Gastrocnemius medialis (tissue), 4 donors: ENCODE data around the gene SRP68. TPM values are rescaled to one million over a fixed set of nuclear protein-coding genes. Genes with fewer than 3 reads are reported as not detected.
A peak's percentile ranks its signal among the peaks of the same experiment; 100 is the strongest.

ENCODE experiments used
- ATAC-seq, 2 donors: fragments of 150-250 bp; one replicate each; pipeline ENCODE4 v1.9.1; 2016
- DNase-seq, 2 donors: peaks; one replicate each; pipeline ENCODE4 v3.0.0-alpha.2; 2019
- H3K27ac ChIP-seq, 4 donors: fragments of 200-600 bp; sonication (generic); 1 replicate in 1 of 4; 2 replicates in 3 of 4; pipeline ENCODE4 v1.5.1; 2016 to 2018; ENCODE audit warnings: mild to moderate bottlenecking in 2 of 4, moderate library complexity in 1 of 4
- H3K27me3 ChIP-seq, 3 donors: fragments of 200-600 bp; sonication (generic) in 2 of 3; 1 replicate in 1 of 3; 2 replicates in 2 of 3; pipeline versions ENCODE4 v1.5.1 to v1.6.0; 2016 to 2019; ENCODE audit warnings: mild to moderate bottlenecking in 1 of 3, moderate library complexity in 1 of 3
- H3K36me3 ChIP-seq, 2 donors: fragments of 200-600 bp; sonication (generic) in 1 of 2; one replicate each; pipeline ENCODE4 v1.5.1; 2017 to 2018
- H3K4me1 ChIP-seq, 2 donors: fragments of 200-600 bp; sonication (generic) in 1 of 2; one replicate each; pipeline ENCODE4 v1.5.1; 2016 to 2017; ENCODE audit warnings: mild to moderate bottlenecking in 2 of 2
- H3K4me3 ChIP-seq, 4 donors: fragments of 200-600 bp; sonication (generic) in 3 of 4; 1 replicate in 1 of 4; 2 replicates in 3 of 4; pipeline ENCODE4 v1.5.1; 2016 to 2019; ENCODE audit warnings: mild to moderate bottlenecking in 2 of 4
- H3K9me3 ChIP-seq, 3 donors: fragments of 200-600 bp; sonication (generic) in 2 of 3; 1 replicate in 1 of 3; 2 replicates in 2 of 3; pipeline ENCODE4 v1.5.1; 2016 to 2019
- POLR2A ChIP-seq, 2 donors: fragments of 450-650 bp; IDR thresholded peaks; one replicate each; pipeline ENCODE4 v1.6.1; 2017; ENCODE audit warnings: antibody characterized with exemption in 2 of 2, mild to moderate bottlenecking in 2 of 2, moderate library complexity in 2 of 2
- in situ Hi-C, 4 donors: fragments of 200-750 bp; cut with MboI; loops; one replicate each; pipeline versions ENCODE4 v1.15.0 to v1.8.0; 2017; ENCODE audit warnings: low sequenced_read_pairs in 4 of 4
- intact Hi-C: fragments of 100-400 bp; cut with DNase I; formaldehyde crosslinking; loops from one replicate; pipeline ENCODE4 v1.15.1; 2023; ENCODE audit warnings: low total_unique reads
- total RNA-seq, 4 donors: library from RNA; depleted of rRNA; stranded (reverse); fragments of >200 nt; gene quantifications; one replicate each; pipeline versions ENCODE4 v1.1.0 to v1.2.3, GENCODE V29; 2016
- TF ChIP-seq, protein P1 (sequence below), 5 experiments: fragments of 450-650 bp in 3 of 5; fragments of 200-600 bp in 2 of 5; sonication (generic) in 2 of 5; IDR thresholded peaks in 4 of 5; conservative IDR thresholded peaks in 1 of 5; 1 replicate in 4 of 5; 2 replicates in 1 of 5; pipeline ENCODE4 v1.5.1; 2016 to 2019; ENCODE audit warnings: antibody characterized with exemption in 5 of 5, mild to moderate bottlenecking in 3 of 5, moderate library complexity in 3 of 5

The SRP68 gene
- total RNA-seq: 10 to 100 TPM; 33.0 to 76.7 (median 66.7) TPM

DNA sequence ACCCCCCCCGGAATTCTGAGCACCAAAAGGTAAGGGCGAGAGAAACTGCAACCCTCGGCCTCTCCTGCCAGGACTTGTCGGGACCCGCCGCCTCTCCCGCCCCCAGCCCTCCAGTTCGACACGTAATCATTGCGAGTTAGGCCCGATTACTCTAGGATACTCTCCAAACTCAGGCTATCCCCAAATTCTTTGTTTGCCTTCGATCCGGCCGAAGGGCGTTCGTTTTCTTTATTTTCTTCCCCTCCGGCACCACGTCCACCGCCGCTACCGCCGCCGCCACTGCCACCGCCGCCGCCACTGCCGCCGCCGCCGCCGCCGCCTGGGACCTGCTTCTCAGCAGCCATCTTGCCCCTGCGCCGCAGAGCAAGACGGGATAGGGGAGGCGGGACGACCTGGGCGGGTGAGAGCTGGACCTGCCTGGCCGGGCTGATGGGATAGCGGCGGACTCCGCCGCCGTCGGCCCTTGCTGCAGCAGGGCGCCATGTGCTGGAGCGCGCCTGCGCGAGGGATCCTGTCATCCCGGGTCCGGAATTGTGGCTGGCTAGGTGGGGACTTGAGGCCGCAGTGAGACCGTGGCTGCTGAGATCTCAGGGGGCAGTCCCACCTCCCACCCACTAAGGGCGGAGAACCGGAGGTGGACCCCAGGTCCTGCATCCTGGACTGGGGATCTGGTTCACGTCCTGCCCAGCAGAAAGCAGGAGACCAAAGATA is at the start of gene SRP68:
TSS of gene SRP68 (minus strand) at position 370 of the 711 bp plus-strand sequence. CDS start at position 344, 26 bp downstream.
- peaks cover 0 to 9% of the 10 kb centered on the region in 2 donors for H3K36me3 ChIP-seq
- DNase-seq (peak; percentile 89 to 90), ATAC-seq (peak; percentile 94)
- peaks cover 34 to 45% of the 10 kb centered on the region in 2 donors for H3K4me1 ChIP-seq
- no peaks in the 10 kb centered on the region for H3K9me3 ChIP-seq
- peak within 1 kb of the TSS; percentile 75 to 87 (median 80) for H3K27ac ChIP-seq
- peak; percentile 65 to 80 for TF ChIP-seq POLR2A (IDR thresholded peaks at IDR 0.05)
- TF ChIP-seq, protein P1, sequence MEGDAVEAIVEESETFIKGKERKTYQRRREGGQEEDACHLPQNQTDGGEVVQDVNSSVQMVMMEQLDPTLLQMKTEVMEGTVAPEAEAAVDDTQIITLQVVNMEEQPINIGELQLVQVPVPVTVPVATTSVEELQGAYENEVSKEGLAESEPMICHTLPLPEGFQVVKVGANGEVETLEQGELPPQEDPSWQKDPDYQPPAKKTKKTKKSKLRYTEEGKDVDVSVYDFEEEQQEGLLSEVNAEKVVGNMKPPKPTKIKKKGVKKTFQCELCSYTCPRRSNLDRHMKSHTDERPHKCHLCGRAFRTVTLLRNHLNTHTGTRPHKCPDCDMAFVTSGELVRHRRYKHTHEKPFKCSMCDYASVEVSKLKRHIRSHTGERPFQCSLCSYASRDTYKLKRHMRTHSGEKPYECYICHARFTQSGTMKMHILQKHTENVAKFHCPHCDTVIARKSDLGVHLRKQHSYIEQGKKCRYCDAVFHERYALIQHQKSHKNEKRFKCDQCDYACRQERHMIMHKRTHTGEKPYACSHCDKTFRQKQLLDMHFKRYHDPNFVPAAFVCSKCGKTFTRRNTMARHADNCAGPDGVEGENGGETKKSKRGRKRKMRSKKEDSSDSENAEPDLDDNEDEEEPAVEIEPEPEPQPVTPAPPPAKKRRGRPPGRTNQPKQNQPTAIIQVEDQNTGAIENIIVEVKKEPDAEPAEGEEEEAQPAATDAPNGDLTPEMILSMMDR (IDR thresholded peaks at IDR 0.05 in 4 of 5, conservative IDR thresholded peaks at IDR 0.05 in 1 of 5): no peak
- intact Hi-C loops (no loop called here), in situ Hi-C loops (no loop called here)
- H3K27me3 ChIP-seq: peaks cover 39% of the 10 kb centered on the region in 3 donors
- peak within 1 kb of the TSS; percentile 69 to 96 (median 81) for H3K4me3 ChIP-seq

GRCh38 chr17:76121932-76122430 is 49.7 kb upstream of the SRP68 start:
- TF ChIP-seq, protein P1 (IDR thresholded peaks at IDR 0.05 in 4 of 5, conservative IDR thresholded peaks at IDR 0.05 in 1 of 5): no peak
- no peak for TF ChIP-seq POLR2A (IDR thresholded peaks at IDR 0.05)
- in situ Hi-C loops: loop anchor here in 2 of 4 donors (5.0 to 10.0 kb wide), 2 partner anchors 173 to 175 kb away; no protein-coding TSS in a partner anchor
- H3K9me3 ChIP-seq: no peaks in the 10 kb centered on the region
- DNase-seq (no peak), ATAC-seq (peak; percentile 24 to 44)
- H3K4me1 ChIP-seq: peaks cover 3% of the 10 kb centered on the region in 2 donors
- peak overlapping the region; percentile 28 to 50 (median 42) for H3K4me3 ChIP-seq
- intact Hi-C loops: loop anchor here (1.0 to 10.0 kb wide), 4 partner anchors 59 to 283 kb away; no protein-coding TSS in a partner anchor
- H3K27me3 ChIP-seq: no peaks in the 10 kb centered on the region
- H3K27ac ChIP-seq: peak overlapping the region in 2 of 4 donors; percentile 10 to 39
- H3K36me3 ChIP-seq: no peaks in the 10 kb centered on the region

DNA sequence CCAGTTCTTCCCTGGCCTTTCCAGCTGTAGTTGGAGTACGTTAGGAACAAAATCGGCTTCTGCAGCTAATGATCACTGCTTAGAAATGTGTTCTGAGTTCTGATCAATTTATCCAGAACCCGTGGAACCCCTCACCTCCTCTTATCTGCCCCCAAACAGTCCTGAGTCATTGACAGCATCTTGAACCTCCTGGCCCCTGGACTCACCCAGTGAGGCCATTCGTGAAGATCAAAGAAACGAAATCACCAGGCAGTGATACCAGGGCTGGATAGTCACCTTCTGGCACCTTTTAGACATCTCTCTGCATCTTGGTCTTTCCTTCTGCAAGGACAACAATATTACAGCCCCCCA is 48.3 kb upstream of the SRP68 start:
- Histone ChIP-seq H3K9me3 (no peaks in the 10 kb centered on the region), H3K4me1 (peaks cover 3% of the 10 kb centered on the region in 2 donors), H3K4me3 (no peak overlapping the region), H3K36me3 (no peaks in the 10 kb centered on the region), H3K27me3 (no peaks in the 10 kb centered on the region), H3K27ac (no peak overlapping the region)
- DNase-seq (no peak), ATAC-seq (no peak)
- intact Hi-C loops: loop anchor here (1.0 to 10.0 kb wide), 4 partner anchors 60 to 284 kb away; no protein-coding TSS in a partner anchor
- TF ChIP-seq, protein P1 (IDR thresholded peaks at IDR 0.05 in 4 of 5, conservative IDR thresholded peaks at IDR 0.05 in 1 of 5): no peak
- TF ChIP-seq POLR2A (IDR thresholded peaks at IDR 0.05): no peak
- in situ Hi-C loops: loop anchor here in 2 of 4 donors (5.0 to 10.0 kb wide), 2 partner anchors 174 to 177 kb away; no protein-coding TSS in a partner anchor

DNA sequence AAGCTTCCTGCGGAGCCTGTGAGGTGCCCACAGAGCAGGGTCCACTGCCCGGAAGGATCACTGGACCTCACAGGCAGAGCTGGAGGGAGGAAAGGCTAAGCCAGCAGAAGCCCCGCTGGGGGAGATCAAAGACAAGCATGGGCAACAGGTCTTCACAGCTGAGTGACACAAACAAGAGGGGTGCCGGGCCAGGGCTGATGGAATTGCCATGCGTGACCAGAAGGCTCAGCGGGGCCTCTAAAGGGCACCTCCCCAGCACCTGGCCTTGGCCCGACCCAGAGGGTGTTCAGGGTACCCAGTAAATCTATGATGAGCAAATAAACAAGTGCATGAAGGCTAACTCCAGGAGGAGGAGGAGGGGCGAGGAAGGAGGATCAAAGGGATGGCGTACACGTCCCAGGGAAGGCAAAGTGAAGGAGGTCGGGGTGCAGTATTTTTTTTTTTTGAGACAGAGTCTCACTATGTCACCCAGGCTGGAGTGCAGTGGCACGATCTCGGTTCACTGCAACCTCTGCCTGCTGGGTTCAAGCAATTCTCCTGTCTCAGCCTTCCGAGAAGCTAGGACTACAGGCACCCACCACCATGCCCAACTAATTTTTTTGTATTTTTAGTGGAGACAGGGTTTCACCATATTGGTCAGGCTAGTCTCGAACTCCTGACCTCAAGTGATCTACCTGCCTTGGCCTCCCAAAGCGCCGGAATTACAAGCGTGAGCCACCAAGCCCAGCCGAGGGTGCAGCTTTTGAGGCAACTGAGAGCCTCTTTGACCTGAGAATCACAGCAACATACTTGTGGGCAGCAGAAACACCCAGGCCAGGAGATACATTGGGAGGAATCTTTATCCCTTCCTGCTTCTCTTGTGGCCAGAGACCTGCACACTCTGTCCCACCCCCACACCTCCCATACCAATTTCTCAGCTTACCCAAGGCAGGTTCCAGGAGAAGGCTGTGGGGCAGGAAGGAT is 47.4 kb upstream of the SRP68 start:
- in situ Hi-C loops: loop anchor here in 3 of 4 donors (5.0 to 10.0 kb wide), 3 partner anchors 65 to 178 kb away; no protein-coding TSS in a partner anchor

More for the DNA sequence above, 47.4 kb upstream of the SRP68 start:
- H3K4me1 ChIP-seq: peaks cover 3% of the 10 kb centered on the region in 2 donors
- no peak overlapping the region for H3K27ac ChIP-seq
- ATAC-seq (no peak), DNase-seq (no peak)
- H3K27me3 ChIP-seq: no peaks in the 10 kb centered on the region
- TF ChIP-seq POLR2A (IDR thresholded peaks at IDR 0.05): no peak
- TF ChIP-seq, protein P1 (IDR thresholded peaks at IDR 0.05 in 4 of 5, conservative IDR thresholded peaks at IDR 0.05 in 1 of 5): no peak
- intact Hi-C loops: loop anchor here (2.0 to 10.0 kb wide), 2 partner anchors 61 to 285 kb away; no protein-coding TSS in a partner anchor
- H3K36me3 ChIP-seq: no peaks in the 10 kb centered on the region
- no peak overlapping the region for H3K4me3 ChIP-seq
- no peaks in the 10 kb centered on the region for H3K9me3 ChIP-seq
